SU-DHL-6 (cell line): ENCODE data around the gene GAGE12J.

ENCODE experiments used
- CTCF ChIP-seq: fragments of 200-600 bp; sonication (generic); IDR thresholded peaks from one replicate; pipeline ENCODE4 v1.5.1; 2017; ENCODE audit warnings: antibody characterized with exemption, mild to moderate bottlenecking, low read length, moderate library complexity; ENCODE audit not compliant: insufficient read depth, poor library complexity, severe bottlenecking
- EZH2phosphoT487 ChIP-seq: fragments of 200-600 bp; sonication (generic), shearing (Covaris generic); conservative IDR thresholded peaks from 2 replicates; pipeline ENCODE4 v1.6.1; 2018; ENCODE audit warnings: mild to moderate bottlenecking, antibody characterized with exemption, low read length, moderate library complexity, mixed read lengths

GRCh38 chrX:49273181-49273727 lies 48.6 kb upstream of the GAGE12J start:
- TF ChIP-seq CTCF: no peak
- no peak for TF ChIP-seq EZH2phosphoT487
